Upper lobe of right lung (tissue), 1 donor: Measurements from ENCODE around the gene NAA10. TPM values are rescaled to one million over a fixed set of nuclear protein-coding genes. Genes with fewer than 3 reads are reported as not detected.

Experiments used
- ATAC-seq: fragments of 200-7000 bp; cut with Tn5 transposase; one replicate; pipeline ENCODE4 v1.9.1; 2020; ENCODE audit warnings: mild to moderate bottlenecking, moderate library complexity
- DNase-seq: peaks from one replicate; pipeline ENCODE4 v3.0.0-alpha.2; 2020
- H3K27ac ChIP-seq: fragments of 200-600 bp; one replicate; pipeline ENCODE4 v1.8.0; 2022
- H3K27me3 ChIP-seq: fragments of 200-600 bp; one replicate; pipeline ENCODE4 v1.8.0; 2022; ENCODE audit warnings: mild to moderate bottlenecking
- H3K36me3 ChIP-seq: fragments of 200-600 bp; one replicate; pipeline ENCODE4 v1.8.0; 2022
- H3K4me1 ChIP-seq: fragments of 200-600 bp; one replicate; pipeline ENCODE4 v1.8.0; 2022
- H3K4me3 ChIP-seq: fragments of 200-600 bp; one replicate; pipeline ENCODE4 v1.8.0; 2022; ENCODE audit warnings: mild to moderate bottlenecking
- H3K9me3 ChIP-seq: fragments of 200-600 bp; one replicate; pipeline ENCODE4 v1.8.0; 2022
- intact Hi-C: fragments of 100-400 bp; cut with DNase I; formaldehyde crosslinking; loops from one replicate; pipeline ENCODE4 v1.11.0; 2022
- total RNA-seq: library from RNA; stranded (reverse); fragmentation: NEBNext Ultra II Directional; extraction: Animal tissue kit (Norgen Biotek cat#: 25700); gene quantifications from one replicate; pipeline ENCODE4 v1.2.1, GENCODE V29; 2021
- TF ChIP-seq, protein P1 (sequence below): fragments of 200-600 bp; IDR thresholded peaks from one replicate; pipeline ENCODE4 v1.8.0; 2022; ENCODE audit warnings: antibody characterized with exemption
- donor health status: DM: no; HTN: yes; CAD: no; lungs with severe emphysema.

NAA10 gene
- total RNA-seq, 1 donor from 2014 or later = 84.6 TPM

GRCh38 chrX:153974726-153975286 is 40.0 kb upstream of the NAA10 start:
- DNase-seq (no peak), ATAC-seq (no peak)
- Histone ChIP-seq H3K4me1 (peaks cover 12% of the 10 kb centered on the region), H3K27ac (no peak overlapping the region), H3K9me3 (no peaks in the 10 kb centered on the region), H3K4me3 (no peak overlapping the region), H3K27me3 (no peaks in the 10 kb centered on the region), H3K36me3 (no peaks in the 10 kb centered on the region)
- TF ChIP-seq, protein P1, sequence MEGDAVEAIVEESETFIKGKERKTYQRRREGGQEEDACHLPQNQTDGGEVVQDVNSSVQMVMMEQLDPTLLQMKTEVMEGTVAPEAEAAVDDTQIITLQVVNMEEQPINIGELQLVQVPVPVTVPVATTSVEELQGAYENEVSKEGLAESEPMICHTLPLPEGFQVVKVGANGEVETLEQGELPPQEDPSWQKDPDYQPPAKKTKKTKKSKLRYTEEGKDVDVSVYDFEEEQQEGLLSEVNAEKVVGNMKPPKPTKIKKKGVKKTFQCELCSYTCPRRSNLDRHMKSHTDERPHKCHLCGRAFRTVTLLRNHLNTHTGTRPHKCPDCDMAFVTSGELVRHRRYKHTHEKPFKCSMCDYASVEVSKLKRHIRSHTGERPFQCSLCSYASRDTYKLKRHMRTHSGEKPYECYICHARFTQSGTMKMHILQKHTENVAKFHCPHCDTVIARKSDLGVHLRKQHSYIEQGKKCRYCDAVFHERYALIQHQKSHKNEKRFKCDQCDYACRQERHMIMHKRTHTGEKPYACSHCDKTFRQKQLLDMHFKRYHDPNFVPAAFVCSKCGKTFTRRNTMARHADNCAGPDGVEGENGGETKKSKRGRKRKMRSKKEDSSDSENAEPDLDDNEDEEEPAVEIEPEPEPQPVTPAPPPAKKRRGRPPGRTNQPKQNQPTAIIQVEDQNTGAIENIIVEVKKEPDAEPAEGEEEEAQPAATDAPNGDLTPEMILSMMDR = no peak
- intact Hi-C loops = no loop called here

DNA sequence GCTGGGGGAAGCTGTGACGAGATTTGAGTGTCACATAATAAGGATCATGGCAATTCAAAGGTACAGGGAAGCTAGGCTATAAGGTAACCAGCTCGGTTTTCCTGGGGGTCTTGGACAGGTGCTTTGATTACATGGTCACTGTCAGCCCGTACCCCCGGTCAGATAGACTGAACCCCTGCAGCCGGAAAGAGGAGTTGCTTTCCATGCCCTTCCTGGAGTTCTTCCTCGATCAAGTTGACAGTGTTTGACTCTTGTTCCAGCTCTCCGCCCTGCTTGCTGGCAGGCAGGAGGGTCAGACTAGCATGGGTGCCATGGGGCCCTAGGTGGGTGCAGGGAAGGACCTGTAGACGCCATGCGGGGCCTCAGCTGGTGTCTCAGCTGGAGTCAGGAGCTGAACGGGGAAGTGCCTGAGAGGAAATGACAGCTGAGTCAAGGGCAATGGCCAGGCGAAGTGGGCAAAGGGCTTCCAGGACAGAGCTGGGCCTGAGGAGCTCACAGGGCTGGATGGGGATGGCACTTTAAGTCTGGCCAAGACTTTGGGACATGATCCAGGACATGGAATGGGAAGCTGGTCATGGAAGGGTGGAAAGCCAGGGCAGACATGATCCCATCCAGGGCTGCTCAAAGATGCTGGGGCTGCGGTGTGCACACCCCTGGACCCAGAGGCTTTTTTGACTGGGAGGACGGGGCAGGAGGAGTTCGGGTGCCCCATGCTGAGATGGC is 39.3 kb upstream of the NAA10 start:
- DNase-seq (no peak), ATAC-seq (no peak)
- H3K4me3 ChIP-seq = peak overlapping the region; percentile 56
- H3K36me3 ChIP-seq = no peaks in the 10 kb centered on the region
- no peaks in the 10 kb centered on the region for H3K9me3 ChIP-seq
- peak overlapping the region; percentile 98 for H3K27ac ChIP-seq
- H3K27me3 ChIP-seq = no peaks in the 10 kb centered on the region
- peaks cover 13% of the 10 kb centered on the region for H3K4me1 ChIP-seq
- intact Hi-C loops = no loop called here
- TF ChIP-seq, protein P1 = no peak

- peak overlapping the region; percentile 98 for H3K27ac ChIP-seq
- intact Hi-C loops = no loop called here
- no peak for DNase-seq
Measured at GRCh38 chrX:153973127-153974002, 38.5 kb upstream of the NAA10 start.

DNA sequence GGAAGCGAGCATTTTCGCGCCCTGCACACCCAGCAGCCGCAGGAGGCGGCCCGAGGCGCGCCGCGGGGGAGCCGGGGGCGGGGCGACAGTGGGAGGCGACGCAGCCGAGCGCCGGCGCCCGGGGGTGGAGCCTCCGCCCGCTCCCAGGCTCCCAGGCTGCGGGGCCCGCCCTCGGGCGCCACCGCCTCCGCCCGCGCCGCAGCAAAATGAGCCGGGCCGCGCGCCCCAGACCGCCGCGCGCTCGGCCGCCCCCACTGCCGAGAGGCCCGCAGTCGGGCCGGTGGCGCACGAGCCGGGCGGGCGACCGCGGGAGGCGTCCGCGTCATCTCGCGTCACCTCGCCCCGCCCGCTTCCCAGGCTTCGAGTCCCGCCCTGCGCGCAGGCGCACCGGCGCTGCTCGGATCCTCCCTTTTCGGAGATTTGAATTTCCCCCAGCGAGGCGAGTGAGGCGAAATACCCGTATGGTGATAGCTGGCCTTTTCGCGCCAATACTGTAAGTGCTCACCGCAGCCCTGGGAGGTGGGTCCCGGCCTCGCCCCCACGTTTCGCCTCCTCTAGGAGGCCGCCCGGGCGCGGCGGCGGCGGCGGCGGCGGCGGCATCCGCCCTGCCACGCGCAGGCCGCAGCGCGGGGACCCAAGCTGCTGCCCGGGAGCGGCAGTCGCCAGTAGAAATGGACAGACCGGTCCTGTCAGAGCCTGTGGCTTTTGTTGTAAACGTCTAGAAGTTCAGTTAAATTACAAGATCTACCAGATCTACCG is 37.7 kb upstream of the NAA10 start, which contains the start of gene TMEM187:
TSS of gene TMEM187 (plus strand) at position 387 of the 759 bp plus-strand sequence. CDS start 9,309 bp downstream, outside the sequence.
- no peaks in the 10 kb centered on the region for H3K27me3 ChIP-seq
- H3K4me1 ChIP-seq = peaks cover 27% of the 10 kb centered on the region
- TF ChIP-seq, protein P1 = no peak
- H3K4me3 ChIP-seq = peak within 1 kb of the TSS; percentile 68
- H3K9me3 ChIP-seq = no peaks in the 10 kb centered on the region
- peak; percentile 91 for DNase-seq
- H3K36me3 ChIP-seq = no peaks in the 10 kb centered on the region
- H3K27ac ChIP-seq = peak within 1 kb of the TSS; percentile 98
- intact Hi-C loops = no loop called here
- ATAC-seq = peak; percentile 71

More at GRCh38 chrX:153973127-153974002, 38.5 kb upstream of the NAA10 start:
- ATAC-seq = no peak
- Histone ChIP-seq H3K9me3 (no peaks in the 10 kb centered on the region), H3K36me3 (no peaks in the 10 kb centered on the region), H3K4me3 (peak overlapping the region; percentile 56), H3K27me3 (no peaks in the 10 kb centered on the region), H3K4me1 (peaks cover 20% of the 10 kb centered on the region)
- TF ChIP-seq, protein P1 = no peak
